Endothelial cell of umbilical vein (primary cell): ENCODE results near the gene PXK. TPM values are rescaled to one million over a fixed set of nuclear protein-coding genes. Genes with fewer than 3 reads are reported as not detected.

Source experiments
- BruUV-seq: library from RNA; stranded (reverse); fragments of 400-500 nt; replicated peaks from 2 replicates; lab custom pipeline; 2021; lab: Mats Ljungman, UMichigan
- CTCF ChIA-PET: fragments of 300-600, 350-600 bp; sonication (Branson Sonifier 250); formaldehyde crosslinking; loops from one replicate; lab custom pipeline; 2021; ENCODE audit warnings: antibody characterized with exemption, inconsistent platforms; lab: Charles Lee
- POLR2A ChIA-PET: fragments of 300-600, 350-600 bp; sonication (Branson Sonifier 250); formaldehyde crosslinking; loops from one replicate; lab custom pipeline; 2021; ENCODE audit warnings: antibody characterized with exemption, inconsistent platforms; lab: Charles Lee
- DNase-seq: peaks from one replicate; pipeline ENCODE4 v3.0.0-alpha.2; 2011; ENCODE audit warnings: low read depth, low spot score
- FAIRE-seq: peaks from 2 replicates; lab custom pipeline; 2011; peaks lifted over from hg19 to GRCh38; lab: Jason Lieb, UNC
- H2AFZ ChIP-seq: 2 replicates; pipeline ENCODE4 v1.6.0; 2012; ENCODE audit warnings: low read depth, low read length, control low read depth, inconsistent platforms
- H3K27ac ChIP-seq: 2 replicates; pipeline ENCODE4 v1.5.1; 2011; ENCODE audit warnings: low read depth, mild to moderate bottlenecking, control low read depth, low read length, moderate library complexity; ENCODE audit not compliant: insufficient read depth
- H3K27me3 ChIP-seq, 2 experiments: 2 replicates each; pipeline versions ENCODE4 v1.6.0 to v1.6.1; 2011; ENCODE audit warnings: low read length in 2 of 2, mixed read lengths in 1 of 2; ENCODE audit not compliant: control insufficient read depth in 2 of 2, insufficient read depth in 2 of 2
- H3K36me3 ChIP-seq, 2 experiments: 2 replicates in 1 of 2; 3 replicates in 1 of 2; pipeline ENCODE4 v1.5.1; 2011; ENCODE audit warnings: low read length in 2 of 2, mild to moderate bottlenecking in 1 of 2, moderate library complexity in 1 of 2; ENCODE audit not compliant: control insufficient read depth in 2 of 2, insufficient read depth in 2 of 2; ENCODE audit errors: extremely low read depth in 1 of 2
- H3K4me1 ChIP-seq: 3 replicates; pipeline ENCODE4 v1.5.1; 2011; ENCODE audit warnings: mild to moderate bottlenecking, low read length; ENCODE audit not compliant: control insufficient read depth, insufficient read depth; ENCODE audit errors: extremely low read depth
- H3K4me2 ChIP-seq: 2 replicates; pipeline ENCODE4 v1.6.1; 2011; ENCODE audit warnings: low read length, control low read depth, mixed read lengths; ENCODE audit not compliant: insufficient read depth
- H3K4me3 ChIP-seq, 3 experiments: fragments of 200-600 bp in 1 of 3; sonication (generic), shearing (Covaris generic) in 1 of 3; replicated peaks in 1 of 3; 2 replicates each; pipeline ENCODE4 v1.5.1; 2011 to 2016; ENCODE audit warnings: control low read depth in 3 of 3, low read length in 3 of 3, mild to moderate bottlenecking in 2 of 3, inconsistent platforms in 1 of 3, low read depth in 1 of 3, moderate library complexity in 1 of 3; ENCODE audit not compliant: insufficient read depth in 1 of 3
- H3K79me2 ChIP-seq: 2 replicates; pipeline ENCODE4 v1.6.0; 2012; ENCODE audit warnings: low read length, inconsistent platforms; ENCODE audit not compliant: control insufficient read depth, insufficient read depth
- H3K9ac ChIP-seq: replicated peaks from 2 replicates; pipeline ENCODE3; 2011; ENCODE audit warnings: low read length, control low read depth; ENCODE audit not compliant: insufficient read depth; ENCODE audit errors: extremely low read depth
- H3K9me1 ChIP-seq: replicated peaks from 3 replicates; pipeline ENCODE4 v1.6.0; 2011; ENCODE audit warnings: mild to moderate bottlenecking, low read length; ENCODE audit not compliant: control insufficient read depth, insufficient read depth; ENCODE audit errors: extremely low read depth
- H3K9me3 ChIP-seq: replicated peaks from 2 replicates; pipeline ENCODE4 v1.5.1; 2012; ENCODE audit warnings: low read length, inconsistent platforms; ENCODE audit not compliant: control insufficient read depth, insufficient read depth
- H4K20me1 ChIP-seq: replicated peaks from 2 replicates; pipeline ENCODE3; 2011; ENCODE audit warnings: mild to moderate bottlenecking, low read length; ENCODE audit not compliant: control insufficient read depth, insufficient read depth; ENCODE audit errors: extremely low read depth
- CTCF ChIP-seq, 2 donors: IDR thresholded peaks; 1 replicate in 1 of 2; 2 replicates in 1 of 2; pipeline ENCODE4 v1.5.1; 2011; ENCODE audit warnings: low read length in 2 of 2, mild to moderate bottlenecking in 2 of 2, moderate library complexity in 2 of 2, control low read depth in 1 of 2, inconsistent platforms in 1 of 2, low read depth in 1 of 2; ENCODE audit not compliant: insufficient read depth in 1 of 2; ENCODE audit errors: extremely low read depth in 1 of 2
- EZH2 ChIP-seq: IDR thresholded peaks from 2 replicates; pipeline ENCODE4 v1.6.1; 2012; ENCODE audit warnings: borderline replicate concordance, low read depth, mild to moderate bottlenecking, moderate library complexity, low read length, inconsistent platforms; ENCODE audit not compliant: severe bottlenecking
- FOS ChIP-seq: IDR thresholded peaks from 2 replicates; pipeline ENCODE4 v1.6.1; 2011; ENCODE audit warnings: mild to moderate bottlenecking, low read length, moderate library complexity, borderline replicate concordance; ENCODE audit not compliant: insufficient read depth
- GATA2 ChIP-seq: IDR thresholded peaks from 2 replicates; pipeline ENCODE4 v1.7.0; 2011; ENCODE audit warnings: low read depth, mild to moderate bottlenecking, moderate library complexity, mixed read lengths, low read length; ENCODE audit not compliant: insufficient read length, insufficient read depth
- JUN ChIP-seq: IDR thresholded peaks from 2 replicates; pipeline ENCODE4 v1.6.1; 2011; ENCODE audit warnings: borderline replicate concordance, low read depth; ENCODE audit not compliant: insufficient read length, insufficient read depth
- MAX ChIP-seq: IDR thresholded peaks from 2 replicates; pipeline ENCODE4 v1.6.1; 2011; ENCODE audit not compliant: insufficient read depth, insufficient read length
- MYC ChIP-seq: IDR thresholded peaks from one replicate; pipeline ENCODE4 v1.6.1; 2011; ENCODE audit warnings: mild to moderate bottlenecking, low read depth, low read length
- POLR2A ChIP-seq: IDR thresholded peaks from 2 replicates; pipeline ENCODE4 v1.6.1; 2012; ENCODE audit warnings: low read depth, mild to moderate bottlenecking, control low read depth, low read length
- POLR2AphosphoS5 ChIP-seq: IDR thresholded peaks from 2 replicates; pipeline ENCODE4 v1.6.1; 2012; ENCODE audit warnings: low read depth, mild to moderate bottlenecking, control low read depth, low read length, moderate library complexity; ENCODE audit not compliant: insufficient read depth
- dilution Hi-C: fragments of 300-500 bp; cut with MboI; formaldehyde crosslinking; loops from one replicate; pipeline ENCODE4 v1.15.0; 2019; ENCODE audit warnings: low sequenced_read_pairs; ENCODE audit not compliant: extremely low pct_ligation_motif_present
- intact Hi-C: fragments of 100-400 bp; cut with micrococcal nuclease; formaldehyde crosslinking; loops from one replicate; pipeline ENCODE4 v1.10.0; 2022
- polyA plus RNA-seq, 4 experiments: library from polyadenylated mRNA; depleted of rRNA in 3 of 4; stranded (reverse) in 3 of 4; unstranded in 1 of 4; fragments of >200 nt; gene quantifications; 2 replicates each; pipeline versions ENCODE4 v1.2.1 to v1.2.3, GENCODE V29; 2011 to 2012; ENCODE audit warnings: missing spikeins in 1 of 4
- total RNA-seq: library from RNA; stranded (reverse); gene quantifications from 2 replicates; pipeline ENCODE4 v1.2.3, GENCODE V29; 2021

Gene PXK
- total and polyA plus RNA-seq, 2 donors (not counting 3 experiments of a cell fraction or from before 2014, with no cell fraction given), result 11.3 to 14.6 TPM

- DNase-seq (no peak), FAIRE-seq (no peak)
- no peak overlapping the region for H3K9ac ChIP-seq
- H3K36me3 ChIP-seq, result no peaks in the 10 kb centered on the region
- TF ChIP-seq JUN, result no peak
- no peak for TF ChIP-seq POLR2AphosphoS5
- no peak for TF ChIP-seq MAX
- TF ChIP-seq MYC, result no peak
- TF ChIP-seq FOS, result no peak
- TF ChIP-seq POLR2A, result no peak
- TF ChIP-seq EZH2, result no peak
- no peak for TF ChIP-seq CTCF (IDR thresholded peaks at IDR 0.05; ENCODE audit: extremely low read depth in 1 of 2, insufficient read depth in 1 of 2, low read depth in 1 of 2, low read length in 2 of 2)
- TF ChIP-seq GATA2, result no peak
- dilution Hi-C loops (no loop called here), intact Hi-C loops (no loop called here)
- POLR2A ChIA-PET, result no interaction called here
- H3K4me1 ChIP-seq, result no peaks in the 10 kb centered on the region
- no peak overlapping the region for H2AFZ ChIP-seq
- no peak overlapping the region for H3K4me2 ChIP-seq
- H3K9me1 ChIP-seq, result no peaks in the 10 kb centered on the region
- H3K27me3 ChIP-seq, result peaks cover 0 to 4% of the 10 kb centered on the region in 2 experiments
- no TSS peak for BruUV-seq
- no peaks in the 10 kb centered on the region for H3K9me3 ChIP-seq
- no peak overlapping the region for H3K27ac ChIP-seq
- no peaks in the 10 kb centered on the region for H4K20me1 ChIP-seq
- CTCF ChIA-PET, result interaction anchor here (1.6 to 4.9 kb wide), 3 partner anchors 13 to 106 kb away, joined by 5 to 28 read pairs (median 24); partner anchors contain the start of genes HTD2 and RPP14
- H3K79me2 ChIP-seq, result no peaks in the 10 kb centered on the region
- no peak overlapping the region for H3K4me3 ChIP-seq
These were observed 39.2 kb upstream of the PXK start for GRCh38 chr3:58293516-58293915.
